Cardiac fibroblast (primary cell): ENCODE data around the gene PTPRE.

Experiments
- DNase-seq, 2 donors: peaks; one replicate each; pipeline versions ENCODE4 v3.0.0 to v3.0.0-alpha.2; 2010; ENCODE audit warnings: low read depth in 2 of 2
- H3K4me3 ChIP-seq, 2 donors: replicated peaks in 1 of 2; 1 replicate in 1 of 2; 2 replicates in 1 of 2; pipeline ENCODE4 v1.5.1; 2011; ENCODE audit warnings: low read depth in 2 of 2, low read length in 2 of 2, mild to moderate bottlenecking in 2 of 2, moderate library complexity in 1 of 2
- TF ChIP-seq, protein P1 (sequence below): IDR thresholded peaks from one replicate; pipeline ENCODE4 v1.5.1; 2011; ENCODE audit warnings: low read depth, mild to moderate bottlenecking, low read length, inconsistent platforms

PTPRE gene

GRCh38 chr10:128116851-128117615 is 210.1 kb downstream of the PTPRE start:
- H3K4me3 ChIP-seq, result no peak overlapping the region
- TF ChIP-seq, protein P1, sequence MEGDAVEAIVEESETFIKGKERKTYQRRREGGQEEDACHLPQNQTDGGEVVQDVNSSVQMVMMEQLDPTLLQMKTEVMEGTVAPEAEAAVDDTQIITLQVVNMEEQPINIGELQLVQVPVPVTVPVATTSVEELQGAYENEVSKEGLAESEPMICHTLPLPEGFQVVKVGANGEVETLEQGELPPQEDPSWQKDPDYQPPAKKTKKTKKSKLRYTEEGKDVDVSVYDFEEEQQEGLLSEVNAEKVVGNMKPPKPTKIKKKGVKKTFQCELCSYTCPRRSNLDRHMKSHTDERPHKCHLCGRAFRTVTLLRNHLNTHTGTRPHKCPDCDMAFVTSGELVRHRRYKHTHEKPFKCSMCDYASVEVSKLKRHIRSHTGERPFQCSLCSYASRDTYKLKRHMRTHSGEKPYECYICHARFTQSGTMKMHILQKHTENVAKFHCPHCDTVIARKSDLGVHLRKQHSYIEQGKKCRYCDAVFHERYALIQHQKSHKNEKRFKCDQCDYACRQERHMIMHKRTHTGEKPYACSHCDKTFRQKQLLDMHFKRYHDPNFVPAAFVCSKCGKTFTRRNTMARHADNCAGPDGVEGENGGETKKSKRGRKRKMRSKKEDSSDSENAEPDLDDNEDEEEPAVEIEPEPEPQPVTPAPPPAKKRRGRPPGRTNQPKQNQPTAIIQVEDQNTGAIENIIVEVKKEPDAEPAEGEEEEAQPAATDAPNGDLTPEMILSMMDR, result peak; percentile 10
- peak in 1 of 2 donors; percentile 52 for DNase-seq

GRCh38 chr10:128121750-128122412 is 215.0 kb downstream of the PTPRE start:
- TF ChIP-seq, protein P1, result no peak
- no peak overlapping the region for H3K4me3 ChIP-seq
- DNase-seq, result no peak

DNA sequence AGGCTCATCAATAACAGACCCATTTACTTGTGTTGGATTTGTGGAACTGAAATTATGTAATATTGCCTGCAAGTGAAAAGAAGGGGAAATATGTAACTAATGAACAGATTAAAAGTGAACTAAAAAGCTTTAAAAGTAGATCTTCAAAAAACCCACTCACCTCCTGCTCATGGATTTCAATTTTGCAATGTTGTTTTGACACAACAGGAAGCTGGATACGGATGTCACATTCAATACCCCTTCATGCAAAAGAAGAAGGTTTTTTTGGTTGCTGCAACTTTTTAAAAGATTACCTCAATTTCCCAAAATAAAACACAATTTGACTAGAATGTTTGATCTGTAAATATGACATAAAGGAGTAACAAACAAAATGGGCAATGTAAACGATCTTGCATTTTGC is 216.0 kb downstream of the PTPRE start:
- TF ChIP-seq, protein P1, result no peak
- DNase-seq, result no peak

DNA sequence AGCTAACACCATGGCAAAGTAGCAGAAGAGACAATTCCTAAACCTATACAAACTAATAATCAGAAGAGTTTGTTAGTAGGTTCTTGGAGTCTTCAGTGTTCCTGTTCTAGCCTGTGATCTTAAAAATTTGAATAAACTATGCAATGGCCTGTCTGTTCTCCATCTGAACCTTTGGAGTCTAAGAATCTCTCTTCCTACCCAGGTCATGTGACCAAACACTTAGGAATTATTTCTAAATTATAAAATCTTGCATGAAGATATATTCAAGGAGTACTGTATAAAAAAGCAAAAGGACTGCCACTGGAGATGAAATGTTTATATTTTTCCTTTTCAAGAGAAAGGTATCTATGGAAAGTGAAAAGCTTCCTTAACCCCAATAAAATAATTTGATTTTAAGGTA is 216.9 kb downstream of the PTPRE start:
- DNase-seq, result no peak
- TF ChIP-seq, protein P1, result no peak
- H3K4me3 ChIP-seq, result no peak overlapping the region

More for the DNA sequence above, 216.0 kb downstream of the PTPRE start:
- no peak overlapping the region for H3K4me3 ChIP-seq

GRCh38 chr10:128124813-128125403 is 218.0 kb downstream of the PTPRE start:
- TF ChIP-seq, protein P1, result no peak
- peak overlapping the region in 1 of 2 donors; percentile 83 for H3K4me3 ChIP-seq
- DNase-seq, result no peak

- DNase-seq, result no peak
- H3K4me3 ChIP-seq, result peak overlapping the region; percentile 67 to 83
- TF ChIP-seq, protein P1, result no peak
Measured at GRCh38 chr10:128125416-128125943, 218.6 kb downstream of the PTPRE start.
